ENCODE measurements around the gene DNMT3B. TPM values are rescaled to one million over a fixed set of nuclear protein-coding genes. Genes with fewer than 3 reads are reported as not detected.

The DNMT3B gene
- total RNA-seq, 1 experiment from 2014 or later: 3.5 TPM

GRCh38 chr20:32779500-32780211, 17.5 kb downstream of the DNMT3B start:
- intact Hi-C loops (cut with micrococcal nuclease; ENCODE audit: unreplicated experiment): no loop called here
- ChIA-PET CTCF (no interaction called here), POLR2A (no interaction called here)
- no peak for DNase-seq (ENCODE audit: low read depth, low spot score)
- Histone ChIP-seq H3K36me3 (ENCODE audit: control insufficient read depth, insufficient read depth, low read length) (no peaks in the 10 kb centered on the region), H3K27ac (ENCODE audit: low read length) (no peak overlapping the region), H3K4me3 (ENCODE audit: low read depth in 2 of 2, low read length in 2 of 2) (no peak overlapping the region), H3K9me3 (ENCODE audit: control insufficient read depth, insufficient read depth, low read depth, low read length) (no peaks in the 10 kb centered on the region), H3K4me1 (ENCODE audit: control insufficient read depth, insufficient read depth, low read length) (peaks cover 6% of the 10 kb centered on the region), H3K27me3 (ENCODE audit: control insufficient read depth, insufficient read depth, low read length) (no peaks in the 10 kb centered on the region)
- TF ChIP-seq SIN3A (IDR thresholded peaks at IDR 0.05; ENCODE audit: borderline replicate concordance, insufficient read depth, low read depth, low read length) (no peak), TCF7L2 (IDR thresholded peaks at IDR 0.05; ENCODE audit: low read depth, low read length) (no peak), POLR2AphosphoS5 (IDR thresholded peaks at IDR 0.05; ENCODE audit: low read depth, low read length) (no peak), REST (IDR thresholded peaks at IDR 0.05; ENCODE audit: insufficient read depth in 1 of 2, low read depth in 2 of 2, low read length in 1 of 2) (no peak), CTCF (IDR thresholded peaks at IDR 0.05) (no peak)
- in situ Hi-C loops (cut with HindIII; ENCODE audit: low pct_unique_long_range_greater_than_20kb, low sequenced_read_pairs): no loop called here
- no TSS peak for BruUV-seq (replicated peaks)
- no peak for ATAC-seq

- TF ChIP-seq REST (IDR thresholded peaks at IDR 0.05; ENCODE audit: insufficient read depth in 1 of 2, low read depth in 2 of 2, low read length in 1 of 2) (no peak), CTCF (IDR thresholded peaks at IDR 0.05) (no peak), POLR2AphosphoS5 (IDR thresholded peaks at IDR 0.05; ENCODE audit: low read depth, low read length) (no peak), SIN3A (IDR thresholded peaks at IDR 0.05; ENCODE audit: borderline replicate concordance, insufficient read depth, low read depth, low read length) (no peak), TCF7L2 (IDR thresholded peaks at IDR 0.05; ENCODE audit: low read depth, low read length) (no peak)
- in situ Hi-C loops (cut with HindIII; ENCODE audit: low pct_unique_long_range_greater_than_20kb, low sequenced_read_pairs): no loop called here
- DNase-seq (ENCODE audit: low read depth, low spot score) (no peak), ATAC-seq (no peak)
- ChIA-PET POLR2A (no interaction called here), CTCF (no interaction called here)
- Histone ChIP-seq H3K36me3 (ENCODE audit: control insufficient read depth, insufficient read depth, low read length) (no peaks in the 10 kb centered on the region), H3K4me1 (ENCODE audit: control insufficient read depth, insufficient read depth, low read length) (peaks cover 6% of the 10 kb centered on the region), H3K27ac (ENCODE audit: low read length) (no peak overlapping the region), H3K9me3 (ENCODE audit: control insufficient read depth, insufficient read depth, low read depth, low read length) (no peaks in the 10 kb centered on the region), H3K27me3 (ENCODE audit: control insufficient read depth, insufficient read depth, low read length) (no peaks in the 10 kb centered on the region), H3K4me3 (ENCODE audit: low read depth in 2 of 2, low read length in 2 of 2) (no peak overlapping the region)
- intact Hi-C loops (cut with micrococcal nuclease; ENCODE audit: unreplicated experiment): no loop called here
- no TSS peak for BruUV-seq (replicated peaks)
These were observed 18.1 kb downstream of the DNMT3B start for GRCh38 chr20:32780278-32780677.
